NCI-H526 treated with DMSO at 0.1 percent for 48 hours (cell line): ENCODE data around the gene PSME1.
"Not testable (repeated sequence)": the region's sequence is repeated elsewhere in the genome, so short reads cannot be mapped to it uniquely, and the experiment has no call there.

Experiments used
- DNase-seq: peaks from one replicate; lab custom pipeline; 2025; lab: John Stamatoyannopoulos, UW

Gene PSME1

DNA sequence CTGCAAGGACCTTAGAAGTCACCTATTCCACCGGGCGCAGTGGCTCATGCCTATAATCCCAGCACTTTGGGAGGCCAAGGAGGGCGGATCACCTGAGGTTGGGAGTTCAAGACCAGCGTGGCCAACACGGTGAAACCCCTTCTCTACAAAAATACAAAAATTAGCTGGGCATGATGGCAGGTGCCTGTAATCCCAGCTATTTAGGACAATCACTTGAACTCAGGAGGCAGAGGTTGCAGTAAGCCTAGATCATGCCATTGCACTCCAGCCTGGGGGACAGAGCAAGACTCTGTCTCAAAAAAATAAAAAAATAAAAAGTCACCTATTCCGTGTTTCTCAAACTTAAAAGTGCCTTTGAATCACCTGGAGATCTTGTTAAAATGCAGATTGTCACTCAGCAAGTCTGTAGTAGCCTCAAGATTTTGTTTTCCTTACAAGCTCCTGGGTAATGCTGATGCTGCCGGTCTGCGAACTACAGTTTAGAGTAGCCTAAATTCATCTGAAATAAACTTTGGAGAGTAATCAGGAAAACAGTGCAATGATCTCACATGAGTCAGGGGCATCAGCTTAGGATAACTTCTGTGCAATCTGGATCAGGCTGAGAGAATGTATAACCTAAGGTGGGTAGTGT is 30.3 kb upstream of the PSME1 start:
- DNase-seq, result not testable (repeated sequence)

DNA sequence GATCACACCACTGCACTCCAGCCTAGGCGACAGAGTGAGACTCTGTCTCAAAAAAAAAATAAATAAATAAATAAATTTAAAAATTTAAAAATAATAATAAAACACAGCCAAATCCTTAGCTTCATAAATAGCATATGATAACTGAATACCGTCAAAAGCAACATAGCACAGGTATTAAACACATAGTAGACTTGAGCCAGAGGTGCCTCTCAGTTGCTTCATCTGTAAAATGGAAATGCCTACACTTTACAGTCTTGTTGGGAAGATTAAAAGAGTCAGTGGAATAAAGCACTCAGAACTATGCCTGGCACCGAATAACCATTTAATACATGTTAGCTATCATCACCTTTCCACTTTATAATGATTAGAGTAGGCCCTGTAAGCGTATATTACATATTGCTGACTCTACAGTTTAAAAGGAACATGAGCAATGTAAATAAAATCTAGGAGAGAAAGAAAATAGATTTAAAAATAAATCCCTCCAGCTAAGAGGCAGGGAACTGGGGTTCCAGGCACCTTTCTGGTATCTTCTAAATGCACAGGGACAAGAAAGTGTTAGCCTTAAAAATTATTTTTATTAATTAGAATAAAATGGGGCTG is 29.2 kb upstream of the PSME1 start:
- no peak for DNase-seq

DNA sequence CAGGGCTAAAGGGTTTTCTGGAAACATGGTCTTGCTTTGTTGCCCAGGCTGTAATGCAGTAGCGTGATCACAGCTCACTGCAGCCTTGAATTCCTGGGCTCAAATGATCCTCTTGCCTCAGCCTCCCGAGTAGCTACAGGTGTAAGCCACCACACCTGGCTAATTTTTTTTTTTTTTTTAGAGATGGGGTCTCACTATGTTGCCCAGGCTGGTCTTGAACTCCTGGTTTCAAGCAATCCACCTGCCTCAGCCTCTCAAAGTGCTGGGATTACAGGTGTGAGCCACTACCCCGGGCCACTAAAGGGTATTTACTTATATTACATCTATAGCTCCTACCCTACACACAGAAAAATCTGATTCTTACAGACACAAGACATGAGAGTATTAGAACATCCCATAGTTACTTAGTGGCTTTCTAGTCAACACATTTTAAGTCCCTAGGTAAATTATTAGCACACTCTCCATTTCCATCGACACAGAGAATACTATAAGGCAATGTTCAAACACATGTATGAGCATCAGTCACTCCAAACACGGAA is 27.6 kb upstream of the PSME1 start:
- no peak for DNase-seq

DNA sequence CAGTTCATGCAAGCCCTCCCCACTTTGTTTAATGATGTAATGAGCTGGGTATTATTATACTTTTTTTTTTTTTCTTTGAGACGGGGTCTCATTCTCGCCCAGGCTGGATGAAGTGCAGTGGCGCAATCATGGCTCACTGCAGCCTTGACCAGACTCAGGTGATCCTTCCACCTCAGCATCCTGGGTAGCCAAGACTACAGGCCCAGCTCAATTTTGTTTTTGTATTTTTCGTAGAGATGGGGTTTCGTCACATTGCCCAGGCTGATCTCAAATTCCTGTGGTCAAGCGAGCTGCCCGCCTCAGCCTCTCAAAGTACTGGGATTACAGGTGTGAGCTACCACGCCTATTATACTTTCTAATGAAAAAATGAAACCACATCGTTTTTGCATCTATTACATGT is 25.9 kb upstream of the PSME1 start:
- DNase-seq, result no peak

DNA sequence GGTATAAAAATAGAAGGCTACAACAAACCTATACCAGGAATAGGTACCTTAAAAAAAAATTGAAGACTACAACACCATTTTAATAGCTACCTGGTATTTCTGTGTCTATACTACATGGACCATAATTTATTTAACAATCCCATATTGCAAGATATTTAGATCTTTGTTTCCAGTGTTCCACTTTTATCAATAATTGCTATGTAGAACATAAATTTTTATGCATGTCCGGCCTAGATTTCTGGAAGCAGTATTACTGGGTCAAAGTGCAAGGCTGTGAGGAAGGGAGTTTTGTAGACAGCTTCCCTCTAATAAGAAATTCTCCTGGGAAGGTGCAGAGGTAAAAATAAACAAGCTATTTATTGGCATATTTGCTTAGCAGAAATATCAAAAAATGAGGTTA is 25.5 kb upstream of the PSME1 start:
- DNase-seq, result no peak

DNA sequence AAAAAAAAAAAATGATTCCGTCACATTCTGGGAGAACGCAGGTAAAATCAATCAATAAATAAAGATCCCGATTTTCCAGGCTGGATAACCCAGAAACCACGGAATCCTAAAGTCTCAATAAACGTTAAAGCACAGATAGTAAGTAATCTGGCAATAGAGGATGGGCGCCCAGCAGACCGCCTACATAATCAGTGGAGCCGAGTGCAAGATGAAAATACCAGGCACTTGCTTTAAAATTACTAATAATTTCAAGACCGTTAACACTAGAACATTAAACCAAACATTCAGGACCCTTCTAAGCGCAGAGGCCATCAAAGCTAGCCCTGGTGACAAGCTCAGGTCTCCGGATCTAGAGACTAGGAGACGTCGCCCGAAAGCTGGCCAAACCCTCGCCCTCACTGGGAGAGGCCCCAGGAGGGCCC is 22.6 kb upstream of the PSME1 start:
- DNase-seq, result no peak

DNA sequence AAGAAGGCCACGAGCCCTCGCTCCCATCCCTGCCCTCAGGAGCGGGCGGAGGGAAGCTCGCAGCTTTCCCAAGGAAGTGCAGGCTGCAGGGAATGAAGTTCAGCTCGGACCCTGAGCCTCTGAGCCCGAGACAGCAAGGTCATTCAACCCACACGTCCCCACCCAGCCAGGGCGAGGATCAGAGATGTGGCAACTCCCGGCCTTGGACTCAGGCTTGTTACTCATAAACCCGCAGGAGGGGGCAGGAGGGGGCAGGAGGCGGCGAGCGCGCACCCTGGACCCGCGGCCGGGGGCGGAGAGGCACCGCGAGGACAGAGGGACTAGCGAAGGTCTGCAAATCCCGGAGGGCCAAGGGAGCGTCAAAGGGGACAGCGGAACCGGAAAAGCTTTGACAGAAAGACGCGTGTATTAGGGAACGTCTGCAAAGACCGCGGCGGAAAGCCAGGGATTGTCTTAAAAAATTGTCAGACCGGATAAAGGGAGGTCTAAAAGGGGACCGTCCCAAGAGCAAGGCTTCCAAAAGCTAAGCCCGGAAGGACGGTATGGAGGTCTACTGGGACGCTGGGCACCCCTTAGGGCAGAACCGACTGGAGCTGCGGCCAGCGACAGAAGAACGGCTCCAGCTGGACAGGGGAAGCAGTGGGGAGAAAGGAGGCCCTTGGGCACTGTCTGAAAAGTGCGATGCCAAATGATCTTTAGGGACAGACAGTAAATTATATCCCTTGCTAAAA is 22.0 kb upstream of the PSME1 start:
- DNase-seq, result peak; percentile 92

DNA sequence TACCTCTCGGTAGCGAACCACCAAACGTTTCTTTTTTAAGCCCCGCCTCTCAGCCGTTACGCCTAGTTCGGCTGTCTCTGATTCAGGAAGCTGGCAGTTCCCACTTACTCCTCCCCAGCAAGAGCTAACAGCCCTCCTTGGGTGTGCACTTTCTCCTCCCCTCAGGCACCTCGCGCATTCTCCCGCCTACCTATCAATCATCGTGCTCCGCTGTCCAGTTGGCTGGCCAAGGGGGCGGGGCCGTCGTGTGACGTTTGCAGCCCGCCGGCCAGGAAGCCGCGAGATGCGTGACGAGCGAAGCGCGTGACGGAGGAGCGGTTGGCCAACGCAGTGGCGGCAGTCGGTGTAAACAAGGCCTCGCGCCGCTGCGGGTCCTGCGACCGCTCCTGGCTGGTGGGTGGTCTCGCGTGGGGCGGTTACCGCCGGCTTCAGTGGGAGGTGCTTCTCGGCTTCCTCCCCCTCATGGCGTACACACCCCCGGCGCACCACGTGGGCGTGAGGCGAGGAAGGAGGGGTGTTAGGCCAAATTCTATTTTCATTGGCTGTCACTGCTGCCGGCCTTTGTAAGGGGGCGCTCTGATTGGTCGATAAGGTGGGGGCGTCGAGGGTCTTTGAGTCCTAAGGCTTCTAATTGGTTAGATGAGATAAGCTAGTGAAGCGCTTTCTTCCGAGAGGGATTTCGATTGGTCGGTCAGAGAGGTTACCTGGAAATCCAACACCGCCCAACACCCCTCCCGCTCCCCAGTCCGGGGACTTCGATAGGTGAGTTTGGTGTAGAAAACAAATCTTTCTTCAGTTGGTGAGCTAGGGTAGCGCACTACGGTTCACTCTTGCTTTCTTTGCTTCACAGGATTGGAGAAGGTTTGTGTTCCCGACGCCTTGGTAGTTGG is 21.2 kb upstream of the PSME1 start, which contains the start of the genes DCAF11 and NRL:
Gene DCAF11, plus strand, starts transcription at position 246 of the 890 bp plus-strand sequence. CDS start 818 bp downstream, outside the sequence.
Gene NRL, minus strand, starts transcription at position 418 of the 890 bp plus-strand sequence. CDS start 32,101 bp downstream, outside the sequence.
- DNase-seq, result peak; percentile 99

DNA sequence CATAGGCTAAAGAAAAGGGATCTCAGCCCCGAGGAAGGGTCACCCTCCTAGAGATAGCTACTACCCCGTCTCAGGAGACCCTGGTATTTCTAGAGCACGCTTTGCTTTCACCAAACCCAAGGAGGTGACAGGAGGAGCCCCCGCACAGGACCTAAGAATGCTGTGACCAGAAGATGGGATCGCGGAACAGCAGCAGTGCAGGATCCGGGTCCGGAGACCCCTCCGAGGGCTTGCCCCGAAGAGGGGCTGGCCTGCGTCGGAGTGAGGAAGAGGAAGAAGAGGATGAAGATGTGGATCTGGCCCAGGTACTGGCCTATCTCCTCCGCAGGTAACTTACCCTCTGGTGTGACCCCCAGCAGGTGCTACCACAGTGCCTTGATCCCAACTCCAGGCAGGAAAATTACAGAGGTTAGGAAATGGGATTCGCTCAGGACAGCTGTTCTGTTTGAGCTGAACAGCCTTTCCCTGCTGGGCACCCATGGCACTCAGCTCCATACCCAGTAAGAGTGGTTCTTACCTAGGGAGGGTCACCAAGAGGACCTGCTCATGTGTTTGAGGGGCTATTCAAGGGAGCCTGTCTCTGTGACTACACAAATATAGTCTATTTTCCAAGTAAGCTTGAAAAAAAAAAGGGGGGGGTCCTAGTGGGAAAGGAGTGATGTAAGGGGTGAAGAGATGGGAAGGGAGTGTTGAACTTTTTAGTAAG is 20.4 kb upstream of the PSME1 start:
- DNase-seq, result no peak

DNA sequence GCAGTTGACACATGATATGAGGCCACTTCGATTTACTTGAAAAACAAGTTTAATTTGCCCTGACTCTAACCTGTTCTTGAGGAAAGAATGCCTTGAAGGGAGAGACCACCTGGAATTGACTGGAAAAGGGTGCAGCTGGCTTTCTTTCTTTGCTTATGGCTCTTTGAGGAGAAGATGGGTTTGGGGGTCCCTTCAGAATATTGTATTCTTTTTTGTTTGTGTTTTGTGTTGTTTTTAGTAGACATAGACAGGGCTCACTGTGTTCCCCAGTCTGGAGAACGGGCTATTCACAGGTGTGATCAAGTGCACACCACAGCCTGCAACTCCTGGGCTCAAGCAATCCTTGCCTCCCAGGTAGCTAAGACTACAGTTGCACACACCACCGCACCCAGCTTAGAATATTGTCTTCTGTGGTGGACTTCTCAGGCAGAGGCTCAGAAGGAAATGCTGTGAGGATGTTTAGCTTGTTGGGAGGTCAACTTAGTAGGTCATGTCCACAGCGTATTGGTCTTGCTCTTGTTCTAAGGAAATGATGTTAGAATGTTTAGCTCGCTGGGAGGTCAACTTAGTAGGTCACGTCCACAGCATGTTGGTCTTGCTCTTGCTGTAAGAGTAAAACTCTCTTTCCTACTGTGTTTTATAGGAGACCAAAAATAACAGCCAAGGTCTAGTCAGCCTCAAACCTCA is 19.7 kb upstream of the PSME1 start:
- no peak for DNase-seq

DNA sequence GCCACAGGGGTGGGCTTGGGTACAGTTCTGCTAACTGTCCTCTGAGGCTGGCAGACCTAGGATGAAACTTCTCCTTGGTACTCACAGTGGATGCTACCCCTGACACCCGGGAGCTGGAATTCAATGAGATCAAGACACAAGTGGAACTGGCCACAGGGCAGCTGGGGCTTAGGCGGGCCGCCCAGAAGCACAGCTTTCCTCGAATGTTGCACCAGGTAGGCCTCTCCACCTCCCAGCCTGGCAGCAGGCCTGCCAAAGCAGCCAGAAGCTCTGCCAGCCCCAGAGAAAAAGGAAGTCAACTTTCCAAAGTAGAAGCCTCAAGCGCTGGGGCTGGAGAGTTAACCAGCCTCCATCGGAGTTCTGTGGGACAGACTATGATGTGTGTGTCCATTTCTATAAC is 18.8 kb upstream of the PSME1 start:
- DNase-seq, result no peak

DNA sequence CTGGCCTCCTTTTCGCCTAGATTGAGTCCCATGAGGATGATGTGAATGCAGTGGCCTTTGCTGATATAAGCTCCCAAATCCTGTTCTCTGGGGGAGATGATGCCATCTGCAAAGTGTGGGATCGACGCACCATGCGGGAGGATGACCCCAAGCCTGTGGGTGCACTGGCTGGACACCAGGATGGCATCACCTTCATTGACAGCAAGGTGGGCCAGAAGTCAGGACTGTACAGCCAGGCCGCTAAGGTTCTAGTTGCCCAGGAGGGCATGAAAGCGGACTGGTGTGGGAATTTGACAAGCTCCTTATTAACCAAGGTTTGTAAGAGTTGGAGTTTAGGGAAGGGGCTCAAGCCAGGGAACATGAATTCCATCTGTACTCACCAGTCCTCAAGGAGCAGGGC is 16.3 kb upstream of the PSME1 start:
- DNase-seq, result no peak

DNA sequence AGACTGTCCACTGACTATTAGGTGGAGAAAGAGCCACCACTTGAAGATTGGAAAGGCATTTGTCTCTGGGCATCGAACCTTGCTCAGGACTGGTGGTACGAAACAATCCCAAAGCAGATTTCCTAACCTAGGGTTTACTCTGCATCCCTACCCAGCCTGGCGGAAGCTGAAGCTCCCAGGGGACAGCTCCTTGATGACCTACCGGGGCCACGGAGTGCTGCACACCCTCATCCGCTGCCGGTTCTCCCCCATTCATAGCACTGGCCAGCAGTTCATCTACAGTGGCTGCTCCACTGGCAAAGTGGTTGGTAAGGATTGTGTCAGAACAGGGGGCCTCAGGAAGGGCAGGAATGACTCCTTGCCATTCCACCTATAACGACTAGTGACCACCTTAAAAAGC is 14.8 kb upstream of the PSME1 start:
- DNase-seq, result no peak

DNA sequence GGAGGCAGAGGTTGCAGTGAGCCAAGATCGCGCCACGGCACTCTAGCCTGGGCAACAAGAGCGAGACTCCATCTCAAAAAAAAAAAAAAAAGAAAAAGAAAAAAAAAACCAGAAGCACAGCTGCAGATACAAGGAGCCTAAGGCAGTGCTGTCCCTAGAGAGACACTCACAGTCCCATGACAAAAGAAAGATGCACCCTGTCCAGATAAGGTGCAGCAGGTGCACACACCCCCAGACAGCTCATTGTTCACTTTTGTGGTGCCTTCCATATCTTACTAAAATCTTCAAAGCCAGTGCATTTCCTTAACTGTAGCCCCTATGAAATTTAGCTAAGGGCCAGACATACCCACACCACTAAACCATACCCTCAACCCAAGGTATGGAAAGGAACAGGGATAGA is 13.6 kb upstream of the PSME1 start:
- no peak for DNase-seq

DNA sequence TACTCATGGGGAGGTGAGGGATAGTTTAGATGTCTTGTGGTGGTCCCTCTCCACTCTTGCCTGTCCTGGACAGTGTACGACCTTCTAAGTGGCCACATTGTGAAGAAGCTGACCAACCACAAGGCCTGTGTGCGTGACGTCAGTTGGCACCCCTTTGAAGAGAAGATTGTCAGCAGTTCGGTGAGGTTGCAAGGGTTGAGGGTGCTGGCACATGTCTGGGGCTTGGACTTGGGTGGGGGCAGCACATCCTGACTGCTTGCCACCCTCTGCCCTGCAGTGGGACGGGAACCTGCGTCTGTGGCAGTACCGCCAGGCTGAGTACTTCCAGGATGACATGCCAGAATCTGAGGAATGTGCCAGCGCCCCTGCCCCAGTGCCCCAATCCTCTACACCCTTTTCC is 13.1 kb upstream of the PSME1 start:
- no peak for DNase-seq

DNA sequence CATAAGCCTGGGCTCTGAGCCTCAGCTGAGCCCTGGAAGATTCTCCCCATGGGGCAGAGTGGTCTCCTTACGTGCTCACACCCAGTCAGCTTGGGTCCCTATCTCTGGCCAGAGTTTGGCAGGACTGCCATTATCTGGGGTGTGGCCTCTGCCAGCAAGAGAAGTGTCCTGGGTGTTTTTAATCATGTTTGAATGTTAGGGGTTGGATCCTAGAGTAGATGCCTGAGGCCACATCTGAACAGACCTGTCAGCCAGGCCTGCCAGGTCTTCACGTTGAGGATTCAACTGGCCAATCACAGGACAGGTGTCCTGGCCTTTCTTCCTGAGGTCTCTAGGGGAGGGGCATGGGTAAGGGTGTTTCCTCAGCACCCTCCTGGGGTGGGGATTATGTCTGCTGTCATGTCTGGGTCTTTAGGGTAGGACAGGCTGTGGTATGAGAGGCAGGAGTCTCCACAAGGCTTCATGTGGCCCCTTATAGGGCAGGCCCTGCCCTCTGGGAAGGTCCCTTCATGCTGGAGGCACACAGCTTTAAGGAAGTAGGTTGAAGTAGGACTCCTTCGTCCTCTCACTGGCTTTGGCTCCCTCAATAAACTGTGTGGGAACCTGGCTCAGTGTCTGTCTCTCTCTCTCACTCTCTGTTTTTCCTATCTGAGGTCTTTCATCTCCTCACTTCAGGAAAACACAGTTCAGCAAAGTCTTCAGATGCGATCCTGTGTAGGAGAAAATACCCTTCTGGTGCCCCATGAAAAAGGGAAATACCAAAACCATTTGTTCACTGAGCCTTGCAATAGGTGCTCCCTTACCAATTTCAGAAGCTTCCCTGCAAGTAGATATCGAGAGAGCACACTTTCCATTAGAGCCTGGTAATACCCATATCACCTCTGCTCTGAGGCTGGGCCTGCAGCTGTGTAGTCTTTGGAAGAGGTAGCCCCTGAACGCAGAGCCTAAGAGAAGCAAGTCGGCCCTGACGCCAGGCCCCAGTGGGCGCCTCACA is 12.3 kb upstream of the PSME1 start:
- no peak for DNase-seq

DNA sequence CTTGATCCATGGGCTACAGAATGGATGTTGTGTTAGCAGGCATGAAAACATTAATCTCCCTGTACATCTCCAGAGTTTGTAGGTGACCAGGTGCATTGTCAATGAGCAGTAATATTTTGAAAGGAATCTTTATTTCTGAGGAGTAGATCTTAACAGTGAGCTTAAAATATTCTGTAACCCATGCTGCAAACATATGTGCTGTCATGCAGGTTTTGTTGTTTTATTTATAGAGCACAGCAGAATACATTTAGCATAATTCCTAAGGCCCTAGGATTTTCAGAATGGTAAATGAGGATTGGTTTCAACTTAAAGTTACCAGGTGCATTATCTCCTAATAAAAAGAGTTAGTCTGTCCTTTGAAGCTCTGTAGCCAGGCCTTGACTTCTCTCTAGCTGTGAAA is 9.1 kb upstream of the PSME1 start:
- no peak for DNase-seq

DNA sequence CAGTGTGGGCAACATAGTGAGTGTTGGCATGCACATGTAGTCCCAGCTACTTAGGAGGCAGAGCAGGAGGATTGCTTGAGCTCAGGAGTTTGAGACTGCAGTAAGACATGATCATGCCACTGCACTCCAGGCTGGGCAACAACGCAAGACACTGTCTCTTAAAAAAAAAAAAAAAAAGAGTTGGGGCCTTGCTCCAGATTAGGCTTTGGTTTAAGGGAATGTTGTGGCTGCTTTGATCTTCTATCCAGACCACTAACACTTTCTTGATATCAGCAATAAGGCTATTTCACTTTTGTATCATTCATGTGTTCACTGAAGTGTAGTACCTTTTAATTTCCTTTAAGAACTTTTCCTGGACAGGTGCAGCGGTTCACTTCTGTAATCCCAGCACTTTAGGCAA is 8.3 kb upstream of the PSME1 start:
- DNase-seq, result no peak

DNA sequence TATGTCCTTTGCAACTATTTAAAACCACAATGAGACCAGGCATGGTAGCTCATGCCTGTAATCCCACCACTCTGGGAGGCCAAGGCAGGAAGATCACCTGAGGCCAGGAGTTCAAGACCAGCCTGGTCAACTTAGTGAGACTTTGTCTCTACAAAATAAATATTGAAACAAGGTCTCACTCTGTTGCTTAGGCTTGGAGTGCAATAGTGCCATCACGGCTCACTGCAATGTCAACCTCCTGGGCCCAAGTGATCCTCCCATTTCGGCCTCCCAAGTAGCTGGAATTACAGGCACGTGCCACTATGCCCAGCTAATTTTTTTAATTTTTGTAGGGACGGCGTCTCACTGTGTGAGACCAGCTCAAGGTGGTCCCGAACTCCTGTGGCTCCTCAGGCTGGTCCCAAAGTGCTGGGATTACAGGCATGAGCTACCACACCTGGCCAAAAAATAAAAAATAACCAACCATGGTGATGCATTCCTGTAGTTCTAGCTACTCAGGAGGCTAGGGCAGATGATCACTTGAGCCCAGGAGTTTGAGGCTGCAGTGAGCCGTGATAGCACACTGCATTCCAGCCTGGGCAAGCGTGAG is 6.5 kb upstream of the PSME1 start:
- no peak for DNase-seq
